Testis (tissue), 2 donors: ENCODE data around the gene ABHD5.

ENCODE experiments used
- CTCF ChIP-seq, 3 experiments: fragments of 450-650 bp in 2 of 3; fragments of 200-600 bp in 1 of 3; sonication (generic) in 1 of 3; IDR thresholded peaks; one replicate each; pipeline ENCODE4 v1.5.1; 2016 to 2019; ENCODE audit warnings: antibody characterized with exemption in 3 of 3, mild to moderate bottlenecking in 2 of 3, moderate library complexity in 1 of 3
- POLR2A ChIP-seq: fragments of 450-650 bp; IDR thresholded peaks from one replicate; pipeline ENCODE4 v1.6.1; 2017; ENCODE audit warnings: antibody characterized with exemption, mild to moderate bottlenecking, moderate library complexity

DNA sequence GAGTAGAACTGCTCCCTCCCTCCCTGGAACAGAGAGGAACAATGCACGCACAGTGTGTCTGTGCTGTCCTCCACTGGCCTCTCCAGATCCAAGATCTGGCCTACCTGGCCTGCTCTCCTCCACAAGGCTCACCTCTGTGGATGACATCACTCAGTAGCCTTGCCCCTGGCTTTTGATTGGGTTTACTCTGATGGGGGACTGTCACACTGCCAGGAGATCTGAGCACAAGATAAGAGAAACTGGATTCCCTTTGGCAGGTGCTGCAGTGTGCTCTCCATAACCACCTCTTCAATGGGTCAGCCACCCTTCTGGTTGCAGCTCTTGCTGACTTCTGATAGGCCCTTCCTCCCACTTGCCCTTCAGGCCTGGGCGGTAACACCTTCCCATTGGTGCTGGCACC, 46.3 kb upstream of the ABHD5 start:
- TF ChIP-seq CTCF (IDR thresholded peaks at IDR 0.05) (no peak), POLR2A (no peak)
